Esophagus muscularis mucosa (tissue), 3 donors: Measurements from ENCODE around the gene DAG1.

Experiments
- POLR2A ChIP-seq: fragments of 450-650 bp; IDR thresholded peaks from one replicate; pipeline ENCODE4 v1.6.1; 2017; ENCODE audit warnings: antibody characterized with exemption, moderate library complexity, mild to moderate bottlenecking, low read depth
- POLR2AphosphoS5 ChIP-seq, 2 donors: sonication (generic); formaldehyde crosslinking; IDR thresholded peaks; one replicate each; pipeline ENCODE4 v1.6.1; 2017; ENCODE audit warnings: antibody characterized with exemption in 2 of 2
- TF ChIP-seq, protein P1 (sequence below), 3 experiments: fragments of 200-600 bp in 2 of 3; fragments of 450-650 bp in 1 of 3; sonication (generic) in 2 of 3; IDR thresholded peaks; one replicate each; pipeline ENCODE4 v1.5.1; 2017 to 2019; ENCODE audit warnings: antibody characterized with exemption in 3 of 3, mild to moderate bottlenecking in 2 of 3, moderate library complexity in 1 of 3

DNA sequence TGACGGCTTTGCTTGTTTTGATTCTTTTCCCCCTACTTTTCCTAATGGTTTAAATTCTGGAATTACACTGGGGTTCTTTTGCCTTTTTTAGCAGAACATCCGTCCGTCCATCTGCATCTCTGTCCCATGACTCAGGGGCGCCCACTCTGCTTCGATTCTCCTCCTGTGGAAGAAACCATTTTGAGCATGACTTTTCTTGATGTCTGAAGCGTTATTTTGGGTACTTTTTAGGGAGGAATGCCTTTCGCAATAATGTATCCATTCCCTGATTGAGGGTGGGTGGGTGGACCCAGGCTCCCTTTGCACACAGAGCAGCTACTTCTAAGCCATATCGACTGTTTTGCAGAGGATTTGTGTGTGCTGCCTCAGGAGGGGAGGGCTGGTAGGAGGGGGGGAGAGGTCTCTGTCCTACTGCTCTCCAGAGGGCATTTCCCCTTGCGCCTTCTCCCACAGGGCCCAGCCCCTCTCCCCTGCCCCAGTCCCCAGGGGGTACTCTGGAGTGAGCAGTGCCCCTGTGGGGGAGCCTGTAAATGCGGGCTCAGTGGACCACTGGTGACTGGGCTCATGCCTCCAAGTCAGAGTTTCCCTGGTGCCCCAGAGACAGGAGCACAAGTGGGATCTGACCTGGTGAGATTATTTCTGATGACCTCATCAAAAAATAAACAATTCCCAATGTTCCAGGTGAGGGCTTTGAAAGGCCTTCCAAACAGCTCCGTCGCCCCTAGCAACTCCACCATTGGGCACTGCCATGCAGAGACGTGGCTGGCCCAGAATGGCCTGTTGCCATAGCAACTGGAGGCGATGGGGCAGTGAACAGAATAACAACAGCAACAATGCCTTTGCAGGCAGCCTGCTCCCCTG is 64.7 kb downstream of the DAG1 start:
- TF ChIP-seq, protein P1, sequence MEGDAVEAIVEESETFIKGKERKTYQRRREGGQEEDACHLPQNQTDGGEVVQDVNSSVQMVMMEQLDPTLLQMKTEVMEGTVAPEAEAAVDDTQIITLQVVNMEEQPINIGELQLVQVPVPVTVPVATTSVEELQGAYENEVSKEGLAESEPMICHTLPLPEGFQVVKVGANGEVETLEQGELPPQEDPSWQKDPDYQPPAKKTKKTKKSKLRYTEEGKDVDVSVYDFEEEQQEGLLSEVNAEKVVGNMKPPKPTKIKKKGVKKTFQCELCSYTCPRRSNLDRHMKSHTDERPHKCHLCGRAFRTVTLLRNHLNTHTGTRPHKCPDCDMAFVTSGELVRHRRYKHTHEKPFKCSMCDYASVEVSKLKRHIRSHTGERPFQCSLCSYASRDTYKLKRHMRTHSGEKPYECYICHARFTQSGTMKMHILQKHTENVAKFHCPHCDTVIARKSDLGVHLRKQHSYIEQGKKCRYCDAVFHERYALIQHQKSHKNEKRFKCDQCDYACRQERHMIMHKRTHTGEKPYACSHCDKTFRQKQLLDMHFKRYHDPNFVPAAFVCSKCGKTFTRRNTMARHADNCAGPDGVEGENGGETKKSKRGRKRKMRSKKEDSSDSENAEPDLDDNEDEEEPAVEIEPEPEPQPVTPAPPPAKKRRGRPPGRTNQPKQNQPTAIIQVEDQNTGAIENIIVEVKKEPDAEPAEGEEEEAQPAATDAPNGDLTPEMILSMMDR (IDR thresholded peaks at IDR 0.05): no peak
- TF ChIP-seq POLR2A (no peak), POLR2AphosphoS5 (IDR thresholded peaks at IDR 0.05) (no peak)
